Activated T-helper 17 cell treated with anti-CD3 and anti-CD28 coated beads, Interleukin-2, amount 50 U/mL, for 72 hours (primary cell): Measurements from ENCODE around the gene SPEM1. TPM values are rescaled to one million over a fixed set of nuclear protein-coding genes. Genes with fewer than 3 reads are reported as not detected.
"Not testable (repeated sequence)": the region's sequence is repeated elsewhere in the genome, so short reads cannot be mapped to it uniquely, and the experiment has no call there.

Experiments
- ATAC-seq: fragments of 150-1000 bp; cut with Tn5 transposase; replicated peaks from 2 replicates; pipeline ENCODE4 v1.10.0; 2021; ENCODE audit warnings: mild to moderate bottlenecking, moderate library complexity
- H3K27ac Mint-ChIP-seq: one replicate; pipeline ENCODE4 v1.8.0; 2022; ENCODE audit warnings: mixed read lengths
- H3K27me3 Mint-ChIP-seq: one replicate; pipeline ENCODE4 v1.8.0; 2022; ENCODE audit warnings: mixed read lengths
- H3K36me3 Mint-ChIP-seq: one replicate; pipeline ENCODE4 v1.8.0; 2022; ENCODE audit warnings: low read depth, mild to moderate bottlenecking, mixed read lengths
- H3K4me1 Mint-ChIP-seq: one replicate; pipeline ENCODE4 v1.8.0; 2022; ENCODE audit warnings: mixed read lengths
- H3K4me3 Mint-ChIP-seq: one replicate; pipeline ENCODE4 v1.8.0; 2022; ENCODE audit warnings: mild to moderate bottlenecking, mixed read lengths
- H3K9me3 Mint-ChIP-seq: one replicate; pipeline ENCODE4 v1.8.0; 2022; ENCODE audit warnings: mixed read lengths
- total RNA-seq, 2 donors: library from RNA; stranded (reverse); gene quantifications; one replicate each; pipeline ENCODE4 v1.2.3, GENCODE V29; 2022

The SPEM1 gene
- total RNA-seq, 2 donors from 2014 or later: not detected

GRCh38 chr17:7462474-7463371, 42.6 kb downstream of the SPEM1 start:
- H3K4me3 Mint-ChIP-seq: no peak overlapping the region
- H3K36me3 Mint-ChIP-seq: peaks cover 30% of the 10 kb centered on the region
- H3K27ac Mint-ChIP-seq: no peak overlapping the region
- no peaks in the 10 kb centered on the region for H3K27me3 Mint-ChIP-seq
- H3K9me3 Mint-ChIP-seq: no peaks in the 10 kb centered on the region
- no peak for ATAC-seq
- no peaks in the 10 kb centered on the region for H3K4me1 Mint-ChIP-seq

GRCh38 chr17:7463372-7463846, 43.3 kb downstream of the SPEM1 start:
- H3K9me3 Mint-ChIP-seq: no peaks in the 10 kb centered on the region
- H3K4me1 Mint-ChIP-seq: no peaks in the 10 kb centered on the region

GRCh38 chr17:7464081-7464480, 44.0 kb downstream of the SPEM1 start:
- Mint-ChIP-seq H3K4me3 (no peak overlapping the region), H3K4me1 (no peaks in the 10 kb centered on the region), H3K27ac (no peak overlapping the region), H3K27me3 (no peaks in the 10 kb centered on the region), H3K9me3 (no peaks in the 10 kb centered on the region), H3K36me3 (peaks cover 30% of the 10 kb centered on the region)
- ATAC-seq: no peak

More at GRCh38 chr17:7463372-7463846, 43.3 kb downstream of the SPEM1 start:
- ATAC-seq: peak; percentile 13
- peaks cover 30% of the 10 kb centered on the region for H3K36me3 Mint-ChIP-seq
- no peaks in the 10 kb centered on the region for H3K27me3 Mint-ChIP-seq
- no peak overlapping the region for H3K4me3 Mint-ChIP-seq
- H3K27ac Mint-ChIP-seq: no peak overlapping the region

- H3K9me3 Mint-ChIP-seq: no peaks in the 10 kb centered on the region
- no peaks in the 10 kb centered on the region for H3K4me1 Mint-ChIP-seq
These were observed 45.6 kb downstream of the SPEM1 start for GRCh38 chr17:7465597-7466275.

GRCh38 chr17:7466318-7466638, 46.2 kb downstream of the SPEM1 start:
- Mint-ChIP-seq H3K4me1 (no peaks in the 10 kb centered on the region), H3K36me3 (peaks cover 30% of the 10 kb centered on the region), H3K27ac (no peak overlapping the region), H3K9me3 (no peaks in the 10 kb centered on the region), H3K4me3 (no peak overlapping the region), H3K27me3 (no peaks in the 10 kb centered on the region)
- no peak for ATAC-seq

More at GRCh38 chr17:7465597-7466275, 45.6 kb downstream of the SPEM1 start:
- Mint-ChIP-seq H3K27me3 (no peaks in the 10 kb centered on the region), H3K27ac (no peak overlapping the region), H3K36me3 (peaks cover 30% of the 10 kb centered on the region), H3K4me3 (no peak overlapping the region)
- no peak for ATAC-seq

- peaks cover 3% of the 10 kb centered on the region for H3K4me1 Mint-ChIP-seq
- H3K27ac Mint-ChIP-seq: peak overlapping the region; percentile 50
- no peaks in the 10 kb centered on the region for H3K9me3 Mint-ChIP-seq
- no peak overlapping the region for H3K4me3 Mint-ChIP-seq
- H3K27me3 Mint-ChIP-seq: no peaks in the 10 kb centered on the region
- no peak for ATAC-seq
- peaks cover 30% of the 10 kb centered on the region for H3K36me3 Mint-ChIP-seq
These were observed 46.7 kb downstream of the SPEM1 start for GRCh38 chr17:7466639-7467341.

GRCh38 chr17:7467498-7467897, 47.4 kb downstream of the SPEM1 start:
- ATAC-seq: no peak
- Mint-ChIP-seq H3K9me3 (no peaks in the 10 kb centered on the region), H3K4me3 (no peak overlapping the region), H3K27me3 (no peaks in the 10 kb centered on the region), H3K4me1 (peaks cover 5% of the 10 kb centered on the region), H3K27ac (peak overlapping the region; percentile 50), H3K36me3 (peaks cover 30% of the 10 kb centered on the region)

GRCh38 chr17:7468290-7468689, 48.2 kb downstream of the SPEM1 start:
- Mint-ChIP-seq H3K4me1 (peaks cover 5% of the 10 kb centered on the region), H3K36me3 (peaks cover 24% of the 10 kb centered on the region), H3K27me3 (no peaks in the 10 kb centered on the region), H3K4me3 (no peak overlapping the region), H3K9me3 (no peaks in the 10 kb centered on the region), H3K27ac (no peak overlapping the region)
- ATAC-seq: no peak

GRCh38 chr17:7468804-7469389, 48.8 kb downstream of the SPEM1 start:
- H3K4me3 Mint-ChIP-seq: no peak overlapping the region
- peaks cover 5% of the 10 kb centered on the region for H3K4me1 Mint-ChIP-seq
- peaks cover 18% of the 10 kb centered on the region for H3K36me3 Mint-ChIP-seq
- H3K9me3 Mint-ChIP-seq: no peaks in the 10 kb centered on the region
- no peaks in the 10 kb centered on the region for H3K27me3 Mint-ChIP-seq
- no peak overlapping the region for H3K27ac Mint-ChIP-seq
- ATAC-seq: no peak

- not testable (repeated sequence) for H3K4me3 Mint-ChIP-seq, ATAC-seq, H3K4me1 Mint-ChIP-seq, H3K27me3 Mint-ChIP-seq, H3K9me3 Mint-ChIP-seq, H3K27ac Mint-ChIP-seq
- H3K36me3 Mint-ChIP-seq: peaks cover 12% of the 10 kb centered on the region
These were observed 49.7 kb downstream of the SPEM1 start for GRCh38 chr17:7469843-7470242.

- not testable (repeated sequence) for H3K27ac Mint-ChIP-seq, H3K27me3 Mint-ChIP-seq, ATAC-seq
These were observed 50.4 kb downstream of the SPEM1 start for GRCh38 chr17:7470457-7470973.

More at GRCh38 chr17:7470457-7470973, 50.4 kb downstream of the SPEM1 start:
- not testable (repeated sequence) for H3K9me3 Mint-ChIP-seq, H3K4me3 Mint-ChIP-seq, H3K4me1 Mint-ChIP-seq
- H3K36me3 Mint-ChIP-seq: peaks cover 12% of the 10 kb centered on the region
